ENCODE data around the gene NCK2. TPM values are rescaled to one million over a fixed set of nuclear protein-coding genes. Genes with fewer than 3 reads are reported as not detected.

The NCK2 gene
- 32.3 TPM for total RNA-seq
- long read RNA-seq, transcript NCK2-201 (5 exons, 2,683 nt): major isoform, 165 of 218 reads
- long read RNA-seq, transcript NCK2-205 (4 exons, 1,795 nt): minor isoform, 10 of 218 reads
- long read RNA-seq, partial matches to known transcripts: 24 of 218 reads
- long read RNA-seq, other reads (novel, unspliced or antisense): 19 of 218 reads

DNA sequence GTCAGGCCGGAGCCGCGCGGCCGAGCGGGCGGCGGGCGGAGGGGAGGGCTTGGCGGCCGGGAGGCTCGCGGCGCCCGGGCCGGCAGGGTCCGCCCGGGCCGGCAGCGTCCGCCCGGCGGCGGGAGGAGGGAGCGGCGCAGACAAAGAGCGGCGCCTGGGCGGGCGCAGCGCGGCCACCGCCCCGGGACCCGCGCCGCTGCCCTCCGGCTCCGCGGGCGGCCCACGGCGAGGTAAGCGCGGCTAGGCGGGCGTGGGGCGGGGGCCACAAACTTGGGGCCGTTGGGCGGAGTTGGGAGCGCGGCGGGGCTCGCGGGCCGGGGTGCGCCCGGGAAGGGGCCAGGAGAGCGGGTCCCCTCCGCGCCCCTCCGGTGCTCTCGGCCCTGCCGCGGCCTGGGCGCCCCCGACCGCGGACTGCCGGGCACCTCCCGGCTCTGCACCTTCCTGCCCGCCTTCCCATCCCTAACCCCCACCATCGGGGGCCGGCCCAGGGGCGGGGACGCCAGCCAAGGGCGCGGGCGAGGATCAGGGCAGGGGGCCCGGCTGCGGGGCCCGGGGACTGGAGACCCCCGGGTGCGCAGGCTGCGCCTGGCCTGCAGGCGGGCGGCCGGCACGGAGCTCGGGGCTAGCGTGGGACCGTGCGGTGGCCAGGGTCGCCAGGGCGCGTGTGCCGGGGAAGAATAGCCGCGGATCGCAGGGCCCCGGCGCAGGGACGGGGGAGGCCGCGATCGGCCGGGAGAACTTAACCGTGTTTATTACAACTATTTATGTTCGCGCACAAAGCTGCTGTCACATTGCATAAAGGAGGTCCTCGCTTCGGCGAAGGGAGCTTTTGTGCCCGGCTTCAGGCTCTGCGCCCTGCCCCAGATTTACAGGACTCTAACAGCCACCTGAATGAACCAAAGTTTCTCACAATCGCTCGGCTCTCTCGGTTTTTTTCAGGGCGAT, at the start of gene NCK2:
NCK2 (plus strand) TSS at position 4 of the 945 bp plus-strand sequence. CDS start 110,152 bp downstream, outside the sequence.
- DNase-seq: no peak
- peak; percentile 50 for ATAC-seq (ENCODE audit: poor library complexity)
- intact Hi-C loops (cut with DNase I): no loop called here

DNA sequence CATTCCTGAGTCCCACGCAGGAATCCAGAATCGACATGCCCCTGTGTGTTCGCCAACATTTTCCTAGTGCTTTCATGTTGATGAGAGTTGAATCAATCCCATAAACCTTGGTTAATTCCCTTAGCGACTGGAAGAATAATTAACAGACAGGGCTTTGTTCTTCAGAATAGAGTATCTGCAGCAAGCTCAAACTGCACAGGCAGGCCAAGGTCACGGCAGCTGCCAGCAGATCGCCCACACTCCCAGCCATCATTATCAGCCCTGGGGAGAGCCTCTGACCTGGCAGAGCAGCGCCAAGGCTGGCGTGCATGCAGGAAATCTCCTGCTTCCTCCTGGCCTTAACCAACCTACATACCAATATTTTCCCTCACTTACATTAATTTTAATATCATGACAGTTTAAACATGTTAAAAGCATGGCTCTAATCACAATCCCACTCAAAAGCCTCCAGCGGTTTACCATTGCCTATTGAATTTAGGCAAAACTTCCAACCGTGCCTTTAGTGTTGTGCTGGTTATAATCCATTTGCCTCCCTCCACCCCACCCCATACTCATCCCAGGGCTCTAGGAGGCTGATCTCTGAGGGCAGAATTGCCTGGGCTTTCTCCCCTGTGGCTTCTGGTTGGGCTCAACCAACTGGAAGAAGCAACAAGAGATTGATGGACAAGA, 46.8 kb upstream of the NCK2 start:
- intact Hi-C loops (cut with DNase I): no loop called here
- DNase-seq: peak; percentile 72
- peak; percentile 95 for ATAC-seq (ENCODE audit: poor library complexity)

DNA sequence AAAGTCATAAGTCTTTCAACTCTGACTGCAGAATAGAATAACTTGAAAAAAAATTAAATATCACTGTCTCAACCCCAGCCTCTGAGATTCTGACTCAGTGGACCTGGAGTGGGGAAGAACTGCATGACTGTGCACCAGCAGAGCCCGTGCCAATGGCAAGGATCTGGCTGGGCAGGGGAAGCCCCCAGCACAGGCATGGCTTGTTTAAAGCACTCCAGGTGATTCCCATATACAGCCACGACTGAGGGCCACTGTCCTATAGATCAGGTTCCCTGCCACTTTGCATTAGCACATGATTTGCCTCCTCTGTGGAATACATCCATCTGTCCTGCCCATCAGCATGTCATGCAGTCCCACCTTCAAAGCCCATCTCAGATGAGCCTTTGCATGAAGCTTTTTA, 45.9 kb upstream of the NCK2 start:
- DNase-seq (no peak), ATAC-seq (ENCODE audit: poor library complexity) (no peak)
- intact Hi-C loops (cut with DNase I): no loop called here

DNA sequence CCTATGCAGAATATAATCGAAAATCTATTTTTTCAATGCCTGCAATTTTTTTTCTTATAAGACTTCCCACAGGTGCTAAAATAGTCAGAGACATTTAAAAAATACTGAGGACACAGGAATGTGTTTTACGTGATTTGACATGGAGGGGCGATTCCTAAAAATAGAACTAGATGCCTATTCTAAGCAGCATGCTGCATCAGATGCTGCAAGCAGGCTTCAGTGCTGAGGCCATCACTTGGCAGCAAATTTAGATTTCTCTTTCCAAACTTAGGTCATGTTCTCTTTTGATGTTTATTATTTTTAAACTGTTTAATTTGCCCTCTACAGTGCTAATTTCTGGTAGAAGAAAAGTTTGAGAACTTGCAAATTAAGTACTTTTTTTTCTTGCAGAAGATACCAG, 43.7 kb upstream of the NCK2 start:
- peak; percentile 59 for ATAC-seq (ENCODE audit: poor library complexity)
- intact Hi-C loops (cut with DNase I): no loop called here

DNA sequence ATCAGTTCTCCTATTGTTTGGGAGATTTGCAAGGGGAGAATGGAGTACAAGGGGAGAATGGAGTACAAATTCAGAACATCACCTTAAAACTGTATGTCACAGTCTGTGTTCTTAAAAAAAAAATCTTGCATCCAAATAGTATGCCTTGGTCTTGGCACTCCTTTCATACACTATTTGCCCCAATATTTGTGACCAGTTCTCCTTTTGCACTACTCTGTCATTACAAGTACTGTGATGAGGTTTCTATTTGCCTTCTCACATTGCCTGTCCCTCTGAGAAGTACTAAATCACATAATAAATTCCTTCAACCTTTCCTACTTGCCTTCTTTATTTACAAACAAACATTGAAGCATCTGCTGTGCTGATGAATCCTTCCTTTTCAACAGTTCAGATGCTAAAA, 36.0 kb upstream of the NCK2 start:
- DNase-seq (no peak), ATAC-seq (ENCODE audit: poor library complexity) (no peak)
- intact Hi-C loops (cut with DNase I): no loop called here

More for the DNA sequence above, 43.7 kb upstream of the NCK2 start:
- no peak for DNase-seq

DNA sequence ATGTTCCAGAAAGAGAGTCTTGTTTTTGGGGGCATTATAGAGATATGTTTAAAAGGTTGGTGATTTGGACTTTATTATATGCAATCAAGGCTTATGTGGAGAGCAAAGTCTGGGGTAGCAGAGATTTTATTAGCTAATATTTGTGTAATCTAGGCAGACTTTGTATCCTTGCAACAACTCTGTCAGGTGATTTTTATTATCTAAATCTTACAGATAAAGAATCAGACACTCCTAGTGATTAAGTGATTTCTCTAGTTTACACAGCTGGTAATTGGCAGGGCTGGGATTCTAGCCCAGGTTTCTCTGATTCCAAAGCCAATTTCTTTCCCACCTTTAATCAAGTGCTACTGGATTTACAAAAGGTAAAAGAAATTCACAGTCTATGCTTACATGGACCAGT, 33.3 kb upstream of the NCK2 start:
- DNase-seq (no peak), ATAC-seq (ENCODE audit: poor library complexity) (no peak)
- intact Hi-C loops (cut with DNase I): no loop called here

DNA sequence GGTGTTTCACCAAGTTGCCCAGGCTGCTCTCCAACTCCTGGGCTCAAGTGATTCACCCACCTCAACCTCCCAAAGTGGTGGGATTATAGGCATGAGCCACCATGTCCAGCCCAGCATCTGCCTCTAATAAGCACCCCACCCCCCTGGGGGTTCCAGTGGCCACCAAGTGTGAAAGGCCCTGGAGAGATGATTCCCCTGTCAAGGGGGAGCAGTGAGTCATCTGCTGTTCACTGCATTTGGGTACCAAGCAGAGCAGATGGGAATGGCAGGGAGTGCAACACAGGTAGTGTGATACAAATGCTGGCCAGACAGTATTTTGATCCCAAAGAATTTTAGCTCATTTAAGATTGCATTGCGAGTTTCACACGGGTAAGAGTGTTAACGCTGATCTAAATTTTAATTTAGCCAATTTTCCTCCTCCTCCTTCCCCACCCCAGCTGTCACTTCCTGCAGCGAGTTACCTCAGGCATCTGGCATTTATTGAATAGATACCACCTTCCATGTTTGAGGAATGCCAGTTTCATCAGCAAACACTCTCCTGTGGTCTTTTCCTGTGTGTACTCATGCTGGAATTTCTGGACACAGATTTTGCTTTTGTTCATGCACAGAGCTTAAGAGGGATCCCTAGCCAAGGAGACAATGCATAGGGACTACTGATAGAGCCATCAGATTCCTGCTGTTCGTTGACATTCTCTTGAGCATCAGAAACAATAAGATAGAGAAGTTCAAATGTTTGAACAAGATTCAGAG, 32.4 kb upstream of the NCK2 start:
- intact Hi-C loops (cut with DNase I): no loop called here
- no peak for DNase-seq
- ATAC-seq (ENCODE audit: poor library complexity): no peak

DNA sequence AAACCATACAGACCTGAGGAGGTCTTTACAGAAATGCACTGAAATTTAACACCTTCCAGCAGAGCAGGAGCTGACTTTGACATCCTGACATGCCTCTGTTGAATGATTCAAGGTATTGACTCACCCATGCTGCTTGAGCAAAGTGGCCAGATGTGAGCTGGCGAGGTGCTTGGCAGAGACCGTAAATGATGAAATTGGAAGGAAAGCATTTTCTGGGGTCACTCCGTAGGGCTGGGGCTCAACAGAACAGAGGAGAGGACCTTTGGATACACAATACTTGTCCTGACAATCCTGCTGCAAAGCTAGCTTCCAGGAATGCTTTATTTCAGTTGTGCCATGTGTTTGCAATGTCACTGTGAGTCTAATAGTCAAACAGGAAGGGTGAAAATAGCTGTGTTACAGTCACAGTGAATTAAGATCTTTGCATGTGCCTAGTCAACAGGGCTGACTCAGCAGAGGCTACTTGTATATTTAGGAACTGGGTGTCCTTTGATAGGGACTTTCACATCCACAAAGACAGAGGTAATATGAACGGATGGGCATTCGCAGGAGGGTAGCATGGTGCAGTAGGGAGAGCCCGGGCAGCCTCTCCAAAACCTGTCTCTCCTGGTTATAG, 31.6 kb upstream of the NCK2 start:
- intact Hi-C loops (cut with DNase I): no loop called here
- ATAC-seq (ENCODE audit: poor library complexity): no peak
- DNase-seq: no peak

DNA sequence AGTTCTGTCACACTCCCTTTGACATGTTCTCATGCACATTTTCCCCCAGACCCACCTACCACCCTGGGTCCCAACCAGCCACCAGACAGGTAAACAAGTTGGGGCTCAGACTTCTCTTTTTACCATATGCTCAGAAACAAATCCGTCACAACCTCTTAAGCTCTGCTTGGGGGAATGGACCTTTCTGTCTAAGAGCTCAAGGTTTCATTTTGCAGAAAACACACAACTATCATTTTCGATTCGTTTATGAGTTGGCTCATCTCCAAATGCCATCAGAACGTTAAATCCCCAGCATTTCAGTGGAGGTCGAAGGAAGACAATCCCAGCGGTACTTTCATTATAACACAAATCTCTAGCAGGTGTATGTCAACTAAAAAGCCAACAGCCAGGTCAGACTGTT, 30.6 kb upstream of the NCK2 start:
- DNase-seq (no peak), ATAC-seq (ENCODE audit: poor library complexity) (no peak)
- intact Hi-C loops (cut with DNase I): no loop called here

DNA sequence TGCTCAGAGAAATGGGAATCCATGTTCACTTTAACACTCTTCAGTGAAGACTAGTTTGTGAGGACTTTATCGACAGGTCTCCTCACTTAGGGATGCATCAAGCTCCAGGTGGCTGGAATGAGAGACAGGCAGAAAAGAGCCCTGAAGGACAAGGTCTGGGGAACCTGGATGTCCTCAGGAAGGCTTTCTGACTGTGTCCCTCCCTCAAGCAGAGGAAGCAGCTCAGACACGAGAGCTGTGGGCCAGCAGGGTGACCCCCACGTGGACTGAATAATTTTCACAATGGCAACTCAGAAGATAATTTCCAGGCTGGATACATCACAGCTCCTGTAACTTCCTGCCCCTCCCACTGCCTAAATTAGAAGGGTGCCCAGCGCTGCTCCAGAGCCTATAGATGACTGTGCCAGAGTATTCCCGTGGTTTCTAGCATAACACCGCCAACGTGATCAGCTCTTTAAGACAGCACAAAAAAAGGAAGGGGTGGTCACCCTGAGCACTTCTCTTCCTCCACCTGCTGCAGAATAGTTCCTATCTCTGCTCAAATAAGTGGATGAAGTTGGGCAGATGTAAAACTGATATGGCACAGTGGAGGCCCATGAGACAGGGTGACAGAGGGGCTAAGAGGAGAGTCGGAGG, 25.7 kb upstream of the NCK2 start:
- DNase-seq (no peak), ATAC-seq (ENCODE audit: poor library complexity) (no peak)
- intact Hi-C loops (cut with DNase I): no loop called here

DNA sequence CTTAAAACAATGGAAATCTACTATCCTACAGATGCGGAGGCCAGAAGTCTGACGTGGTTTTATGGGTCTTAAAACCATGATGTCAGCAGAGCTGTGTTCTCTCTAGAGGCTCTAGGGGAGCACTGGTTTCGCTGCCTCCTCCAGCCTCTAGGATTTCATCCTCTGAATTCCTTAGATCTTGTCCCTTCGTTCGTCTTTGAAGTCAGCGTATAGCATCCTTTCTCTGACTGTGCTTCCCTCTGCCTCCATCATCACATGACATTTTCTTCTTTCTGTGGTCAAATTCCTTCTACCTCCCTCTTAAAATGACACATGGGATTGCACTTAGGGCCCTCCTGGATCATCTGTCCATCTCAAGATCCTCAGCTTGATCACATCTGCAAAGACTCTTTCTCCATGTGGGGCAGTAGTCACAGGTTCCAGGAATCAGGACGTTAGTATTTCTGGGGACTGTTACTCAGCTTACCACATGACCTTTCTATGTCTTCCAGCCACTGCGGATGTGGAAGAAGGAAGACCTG, 22.7 kb upstream of the NCK2 start:
- ATAC-seq (ENCODE audit: poor library complexity) (no peak), DNase-seq (no peak)
- intact Hi-C loops (cut with DNase I): no loop called here

DNA sequence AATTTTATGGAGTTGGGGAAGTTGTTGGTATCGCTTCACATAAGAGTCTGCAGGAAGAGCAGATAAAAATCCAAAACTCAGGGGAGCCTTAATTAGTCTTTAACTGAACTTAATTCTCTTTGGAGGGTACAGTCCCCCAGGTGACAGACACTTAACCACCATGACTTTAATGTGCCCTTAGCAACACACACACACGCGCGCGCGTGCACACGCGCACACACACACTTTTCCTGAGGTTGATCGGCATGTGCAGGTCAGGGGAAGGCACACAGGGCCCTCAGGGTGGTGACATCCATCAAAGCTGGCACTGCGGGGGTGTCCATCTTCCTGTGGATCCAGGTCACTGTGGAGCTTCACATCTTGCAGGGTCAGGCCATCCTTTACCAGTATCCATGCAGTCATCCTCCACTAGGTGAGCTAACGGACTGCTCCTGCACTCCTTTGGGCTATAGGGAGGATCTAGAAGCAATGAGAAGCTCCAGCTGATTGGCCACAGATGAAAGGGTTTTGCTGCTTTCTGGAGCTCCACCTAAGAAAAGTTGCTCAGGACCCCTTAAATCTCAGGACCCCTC, 21.9 kb upstream of the NCK2 start:
- intact Hi-C loops (cut with DNase I): no loop called here
- no peak for DNase-seq
- ATAC-seq (ENCODE audit: poor library complexity): no peak

DNA sequence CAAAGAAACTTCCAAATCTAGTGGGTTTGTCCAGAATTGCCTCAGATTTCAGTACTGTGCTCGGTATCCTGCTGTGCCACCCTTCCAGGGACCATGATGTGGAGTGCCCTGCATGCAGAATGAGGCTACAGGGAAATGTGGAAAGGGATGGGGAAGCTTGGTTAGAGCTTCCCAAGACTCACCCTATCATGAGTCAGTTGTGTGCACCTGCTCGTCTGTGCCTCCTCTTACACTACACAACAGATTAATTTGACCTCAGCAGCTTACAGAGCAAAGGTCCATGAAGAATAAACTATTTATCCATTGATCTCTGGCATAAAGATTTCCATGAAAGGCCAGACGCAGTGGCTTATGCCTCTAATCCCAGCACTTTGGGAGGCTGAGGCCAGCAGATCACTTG, 21.3 kb upstream of the NCK2 start:
- intact Hi-C loops (cut with DNase I): no loop called here
- ATAC-seq (ENCODE audit: poor library complexity) (no peak), DNase-seq (no peak)

DNA sequence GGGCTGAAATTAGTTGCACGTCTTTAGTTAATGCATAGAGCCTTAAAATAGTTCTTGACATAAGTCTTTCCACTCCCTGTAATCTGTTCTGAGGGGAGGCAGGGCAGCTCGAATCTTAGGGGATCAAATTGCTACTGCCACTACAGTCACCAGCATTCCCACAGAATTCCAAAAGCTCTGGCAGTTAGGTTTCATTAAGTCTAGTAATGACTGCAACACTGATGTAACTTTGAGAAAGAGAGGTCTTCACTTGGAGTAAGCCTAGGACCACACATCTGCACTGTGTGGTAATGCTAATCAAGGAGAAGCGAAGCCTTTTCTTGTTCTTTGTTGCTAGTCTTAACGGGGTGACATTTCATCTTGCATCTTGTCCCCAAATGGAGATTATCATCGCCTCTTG, 19.3 kb upstream of the NCK2 start:
- DNase-seq (no peak), ATAC-seq (ENCODE audit: poor library complexity) (no peak)
- intact Hi-C loops (cut with DNase I): no loop called here

DNA sequence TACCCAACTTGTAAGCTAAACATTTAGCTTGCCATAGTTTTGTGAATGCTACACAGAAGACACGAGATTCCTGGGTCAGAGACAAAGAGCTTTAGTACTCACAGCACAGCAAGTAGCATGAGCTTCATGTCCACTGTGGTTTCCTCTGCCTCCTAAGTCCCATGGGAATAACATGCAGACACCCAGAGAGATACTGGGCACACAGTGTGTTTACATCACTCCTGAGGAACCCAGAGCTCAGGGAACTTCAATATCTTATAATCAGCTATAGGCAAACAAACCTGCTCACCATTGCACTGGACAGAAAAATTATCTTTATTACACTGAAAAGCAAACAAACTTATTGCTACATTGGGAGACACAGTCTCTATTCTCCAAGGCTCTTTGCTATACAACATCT, 14.5 kb upstream of the NCK2 start:
- no peak for DNase-seq
- intact Hi-C loops (cut with DNase I): no loop called here
- ATAC-seq (ENCODE audit: poor library complexity): no peak

DNA sequence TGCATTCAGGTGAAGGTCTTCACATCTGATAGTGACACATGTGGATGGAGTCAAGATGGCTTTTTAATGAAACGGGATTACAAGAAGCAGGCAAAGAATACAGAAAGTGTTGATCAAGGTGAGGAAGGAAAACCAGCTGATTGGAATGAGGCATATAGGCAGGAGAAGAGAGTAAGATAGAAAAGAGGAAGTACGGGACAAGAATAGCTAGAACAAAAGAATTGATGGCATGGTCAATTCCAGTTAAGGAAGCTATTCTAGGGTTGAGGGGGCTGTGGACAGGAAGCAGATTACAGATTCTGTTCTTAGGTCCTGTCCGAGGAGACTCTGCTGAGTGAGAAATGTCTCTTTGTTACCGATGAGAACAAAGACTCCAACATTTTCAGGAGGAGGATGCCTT, 13.2 kb upstream of the NCK2 start:
- no peak for DNase-seq
- intact Hi-C loops (cut with DNase I): no loop called here
- ATAC-seq (ENCODE audit: poor library complexity): no peak

DNA sequence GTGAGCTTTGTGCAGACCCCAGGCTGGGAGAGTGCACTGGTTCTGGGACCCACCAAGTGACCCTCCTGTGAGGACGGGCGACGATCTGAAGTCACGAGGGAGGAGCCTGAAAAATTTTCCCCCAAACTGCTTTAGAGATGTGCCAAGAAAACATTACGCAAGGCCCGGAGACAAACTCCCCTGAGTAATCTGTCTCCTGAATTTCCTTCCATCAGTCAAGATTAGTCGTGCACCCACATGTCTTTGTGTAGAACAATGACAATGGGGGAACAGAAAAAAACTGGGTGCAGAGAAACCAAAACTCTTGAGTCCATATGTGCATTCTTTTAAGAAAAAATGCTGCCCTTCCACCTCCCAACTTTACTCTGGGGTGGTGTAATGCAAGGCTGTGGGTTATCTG, 12.6 kb upstream of the NCK2 start:
- DNase-seq: no peak
- intact Hi-C loops (cut with DNase I): no loop called here
- ATAC-seq (ENCODE audit: poor library complexity): peak; percentile 57
